ENCODE results near the gene NAB1.

NAB1 gene

DNA sequence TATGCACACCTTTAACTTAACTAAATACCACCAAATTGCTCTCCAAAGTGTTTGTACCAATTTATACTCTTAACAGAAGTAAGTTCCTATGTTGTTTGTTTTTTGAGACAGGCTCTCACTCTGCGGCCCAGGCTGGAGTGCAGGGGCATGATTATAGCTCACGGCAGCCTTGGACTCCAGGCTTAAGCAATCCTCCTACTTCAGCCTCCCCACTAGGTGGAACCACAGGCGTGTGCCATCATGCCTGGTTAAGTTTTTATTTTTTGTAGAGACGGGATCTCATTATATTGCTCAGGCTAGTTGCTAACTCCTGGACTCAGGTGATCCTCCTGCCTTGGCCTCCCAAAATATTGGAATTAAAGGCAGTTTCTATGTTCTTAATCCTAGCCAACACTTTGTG, 13.1 kb upstream of the NAB1 start:
- H3K27ac ChIP-seq: no peak overlapping the region
- H3K27me3 ChIP-seq: no peaks in the 10 kb centered on the region
- no peaks in the 10 kb centered on the region for H3K9me3 ChIP-seq
- H3K36me3 ChIP-seq: no peaks in the 10 kb centered on the region
- no peak overlapping the region for H3K4me3 ChIP-seq (ENCODE audit: low read depth in 1 of 2, low read length in 1 of 2)
- peaks cover 7 to 8% of the 10 kb centered on the region in 2 experiments for H3K4me1 ChIP-seq (ENCODE audit: control insufficient read depth in 1 of 2, insufficient read depth in 1 of 2, low read depth in 1 of 2, low read length in 1 of 2)
- TF ChIP-seq, protein P1, sequence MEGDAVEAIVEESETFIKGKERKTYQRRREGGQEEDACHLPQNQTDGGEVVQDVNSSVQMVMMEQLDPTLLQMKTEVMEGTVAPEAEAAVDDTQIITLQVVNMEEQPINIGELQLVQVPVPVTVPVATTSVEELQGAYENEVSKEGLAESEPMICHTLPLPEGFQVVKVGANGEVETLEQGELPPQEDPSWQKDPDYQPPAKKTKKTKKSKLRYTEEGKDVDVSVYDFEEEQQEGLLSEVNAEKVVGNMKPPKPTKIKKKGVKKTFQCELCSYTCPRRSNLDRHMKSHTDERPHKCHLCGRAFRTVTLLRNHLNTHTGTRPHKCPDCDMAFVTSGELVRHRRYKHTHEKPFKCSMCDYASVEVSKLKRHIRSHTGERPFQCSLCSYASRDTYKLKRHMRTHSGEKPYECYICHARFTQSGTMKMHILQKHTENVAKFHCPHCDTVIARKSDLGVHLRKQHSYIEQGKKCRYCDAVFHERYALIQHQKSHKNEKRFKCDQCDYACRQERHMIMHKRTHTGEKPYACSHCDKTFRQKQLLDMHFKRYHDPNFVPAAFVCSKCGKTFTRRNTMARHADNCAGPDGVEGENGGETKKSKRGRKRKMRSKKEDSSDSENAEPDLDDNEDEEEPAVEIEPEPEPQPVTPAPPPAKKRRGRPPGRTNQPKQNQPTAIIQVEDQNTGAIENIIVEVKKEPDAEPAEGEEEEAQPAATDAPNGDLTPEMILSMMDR (IDR thresholded peaks at IDR 0.05): no peak

DNA sequence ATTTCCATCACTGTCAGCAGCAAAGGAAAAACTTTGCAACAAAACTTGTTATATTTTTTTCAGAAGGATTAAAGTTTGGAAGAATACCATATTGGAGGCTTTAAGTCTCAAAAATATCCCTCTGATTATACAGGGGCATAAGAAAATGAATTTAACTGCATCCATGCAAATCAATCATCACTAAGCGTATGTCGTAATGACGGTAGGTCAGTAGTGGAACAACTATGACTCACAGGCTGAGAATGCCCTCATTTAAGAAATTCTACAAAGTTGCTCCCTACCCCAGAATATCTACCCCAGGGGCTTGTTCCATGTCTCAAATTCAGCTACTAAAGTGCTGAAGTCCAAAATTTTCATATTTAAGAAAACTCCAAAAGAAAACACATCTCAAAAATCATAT, 12.5 kb upstream of the NAB1 start:
- TF ChIP-seq, protein P1 (IDR thresholded peaks at IDR 0.05): no peak
- Histone ChIP-seq H3K27me3 (no peaks in the 10 kb centered on the region), H3K4me1 (ENCODE audit: control insufficient read depth in 1 of 2, insufficient read depth in 1 of 2, low read depth in 1 of 2, low read length in 1 of 2) (peaks cover 13% of the 10 kb centered on the region in 2 experiments), H3K9me3 (no peaks in the 10 kb centered on the region), H3K27ac (no peak overlapping the region), H3K4me3 (ENCODE audit: low read depth in 1 of 2, low read length in 1 of 2) (no peak overlapping the region), H3K36me3 (no peaks in the 10 kb centered on the region)

DNA sequence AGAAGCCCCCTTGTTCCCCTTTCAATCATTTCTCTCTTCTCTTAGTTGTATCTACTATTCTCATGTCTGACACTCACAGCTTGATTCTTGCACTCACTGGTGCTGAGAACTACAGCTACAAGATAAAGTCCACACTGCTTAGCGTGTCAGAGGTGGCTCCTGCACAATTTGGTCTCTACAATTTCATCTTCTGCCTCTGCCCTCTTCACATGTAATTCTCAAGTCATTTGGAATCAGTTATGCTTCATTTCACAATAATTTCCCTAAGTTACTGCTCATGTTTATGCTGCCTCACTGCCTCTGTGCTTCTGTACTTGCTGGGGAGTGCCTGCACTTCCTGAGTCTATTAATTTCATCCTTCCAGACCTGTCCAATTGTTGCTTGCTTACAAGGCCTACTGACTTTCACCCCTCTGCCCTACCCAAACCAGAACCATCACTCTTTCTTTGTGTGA, 11.6 kb upstream of the NAB1 start:
- Histone ChIP-seq H3K36me3 (no peaks in the 10 kb centered on the region), H3K27ac (no peak overlapping the region), H3K27me3 (no peaks in the 10 kb centered on the region), H3K9me3 (no peaks in the 10 kb centered on the region), H3K4me3 (ENCODE audit: low read depth in 1 of 2, low read length in 1 of 2) (no peak overlapping the region), H3K4me1 (ENCODE audit: control insufficient read depth in 1 of 2, insufficient read depth in 1 of 2, low read depth in 1 of 2, low read length in 1 of 2) (peaks cover 16 to 18% of the 10 kb centered on the region in 2 experiments)
- TF ChIP-seq, protein P1 (IDR thresholded peaks at IDR 0.05): no peak

DNA sequence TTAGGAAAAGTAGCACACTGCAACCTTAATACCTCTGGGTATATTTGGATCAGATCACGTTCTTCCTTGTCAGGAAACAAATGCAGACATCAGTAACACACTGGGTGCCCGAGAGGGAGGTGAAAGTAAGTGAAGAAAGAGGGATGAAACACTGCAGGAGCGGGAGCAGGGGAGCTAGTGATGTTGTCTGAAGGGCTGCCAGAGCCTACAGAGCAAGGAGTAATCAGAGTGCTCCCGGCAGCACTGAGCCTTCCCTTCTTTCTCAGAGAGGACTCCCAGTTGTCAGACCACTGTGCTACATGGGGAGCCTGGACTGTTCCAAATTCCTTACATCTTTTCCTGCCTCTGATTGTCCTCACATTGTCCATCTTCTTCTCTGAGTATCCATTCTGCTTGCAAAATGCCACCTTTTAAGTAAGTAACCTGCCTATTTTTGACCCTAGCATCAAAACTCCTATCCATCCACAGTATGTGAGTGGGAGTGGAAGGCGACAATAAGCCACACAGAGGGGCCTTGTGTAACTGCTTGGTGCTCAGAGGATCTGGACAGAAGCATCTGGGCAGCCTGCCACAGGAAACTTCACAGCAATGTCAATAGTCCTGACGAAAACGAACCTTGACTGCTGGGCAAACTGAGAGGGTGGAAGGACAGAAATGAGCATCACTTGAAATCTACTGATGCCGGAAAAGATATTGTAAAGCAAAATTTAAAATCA, 10.8 kb upstream of the NAB1 start:
- no peaks in the 10 kb centered on the region for H3K36me3 ChIP-seq
- TF ChIP-seq, protein P1 (IDR thresholded peaks at IDR 0.05): no peak
- H3K27me3 ChIP-seq: no peaks in the 10 kb centered on the region
- H3K4me3 ChIP-seq (ENCODE audit: low read depth in 1 of 2, low read length in 1 of 2): no peak overlapping the region
- peaks cover 17 to 18% of the 10 kb centered on the region in 2 experiments for H3K4me1 ChIP-seq (ENCODE audit: control insufficient read depth in 1 of 2, insufficient read depth in 1 of 2, low read depth in 1 of 2, low read length in 1 of 2)
- no peaks in the 10 kb centered on the region for H3K9me3 ChIP-seq
- no peak overlapping the region for H3K27ac ChIP-seq

DNA sequence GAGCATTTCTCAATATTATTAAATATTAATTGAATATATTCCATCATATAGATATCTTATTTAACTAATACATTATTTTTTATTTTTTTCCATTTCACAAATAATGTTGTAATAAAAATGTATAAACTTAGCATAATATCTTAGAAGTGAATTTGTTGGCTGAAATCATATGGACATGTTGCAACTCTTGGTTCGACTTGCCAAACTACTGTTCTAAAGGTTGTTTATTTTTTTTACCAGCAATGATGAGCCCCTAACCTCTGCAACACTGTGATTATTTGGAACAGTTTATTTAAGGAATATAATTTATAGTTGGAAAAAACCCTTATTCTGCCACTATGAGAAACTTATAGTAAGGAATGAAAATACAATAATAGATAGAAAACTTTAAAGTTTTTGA, 8.8 kb upstream of the NAB1 start:
- Histone ChIP-seq H3K36me3 (no peaks in the 10 kb centered on the region), H3K9me3 (no peaks in the 10 kb centered on the region), H3K4me1 (ENCODE audit: control insufficient read depth in 1 of 2, insufficient read depth in 1 of 2, low read depth in 1 of 2, low read length in 1 of 2) (peaks cover 18 to 20% of the 10 kb centered on the region in 2 experiments), H3K27me3 (no peaks in the 10 kb centered on the region), H3K27ac (no peak overlapping the region), H3K4me3 (ENCODE audit: low read depth in 1 of 2, low read length in 1 of 2) (no peak overlapping the region)
- TF ChIP-seq, protein P1 (IDR thresholded peaks at IDR 0.05): no peak
